Transverse colon (tissue), 4 donors: Measurements from ENCODE around the gene PDLIM1. TPM values are rescaled to one million over a fixed set of nuclear protein-coding genes. Genes with fewer than 3 reads are reported as not detected.

ENCODE experiments used
- DNase-seq: peaks from one replicate; pipeline ENCODE4 v3.0.0-alpha.2; 2019
- H3K27ac ChIP-seq, 4 donors: fragments of 200-600 bp; sonication (generic); 2 replicates each; pipeline ENCODE4 v1.5.1; 2016 to 2018; ENCODE audit warnings: inconsistent platforms in 4 of 4
- H3K27me3 ChIP-seq: fragments of 200-600 bp; sonication (generic); 2 replicates; pipeline ENCODE4 v1.5.1; 2017; ENCODE audit warnings: inconsistent platforms
- H3K36me3 ChIP-seq, 4 donors: fragments of 200-600 bp; sonication (generic); 2 replicates each; pipeline ENCODE4 v1.5.1; 2017 to 2019; ENCODE audit warnings: inconsistent platforms in 4 of 4
- H3K4me1 ChIP-seq, 4 donors: fragments of 200-600 bp; sonication (generic); 2 replicates each; pipeline ENCODE4 v1.5.1; 2017 to 2020; ENCODE audit warnings: inconsistent platforms in 4 of 4
- H3K4me3 ChIP-seq, 4 donors: fragments of 200-600 bp; sonication (generic); 1 replicate in 1 of 4; 2 replicates in 3 of 4; pipeline versions ENCODE4 v1.5.1 to v1.6.1; 2017 to 2019; ENCODE audit warnings: inconsistent platforms in 4 of 4
- H3K9me3 ChIP-seq, 2 donors: fragments of 200-600 bp; sonication (generic); 2 replicates each; pipeline ENCODE4 v1.5.1; 2017 to 2019; ENCODE audit warnings: inconsistent platforms in 2 of 2
- EP300 ChIP-seq: sonication (generic); formaldehyde crosslinking; IDR thresholded peaks from one replicate; pipeline ENCODE4 v1.6.1; 2017; ENCODE audit warnings: antibody characterized with exemption, low read depth
- POLR2A ChIP-seq: fragments of 450-650 bp; IDR thresholded peaks from one replicate; pipeline ENCODE4 v1.6.1; 2016; ENCODE audit warnings: antibody characterized with exemption, mild to moderate bottlenecking, moderate library complexity
- POLR2AphosphoS5 ChIP-seq, 3 donors: sonication (generic); formaldehyde crosslinking; IDR thresholded peaks; one replicate each; pipeline ENCODE4 v1.6.1; 2016; ENCODE audit warnings: antibody characterized with exemption in 3 of 3
- WGBS, 2 donors: methylation state at CpG; one replicate each; pipeline ENCODE4 v1.1.5; 2018; ENCODE audit warnings: low coverage in 1 of 2; 5-methylcytosine and 5-hydroxymethylcytosine counted together
- in situ Hi-C, 4 donors: fragments of 200-750 bp; cut with MboI; loops; one replicate each; pipeline versions ENCODE4 v1.15.0 to v1.15.1; 2017; ENCODE audit warnings: low sequenced_read_pairs in 3 of 4, low pct_ligation_motif_present in 1 of 4, low pct_unique_long_range_greater_than_20kb in 1 of 4
- intact Hi-C: fragments of 100-400 bp; cut with DNase I; formaldehyde crosslinking; loops from one replicate; pipeline ENCODE4 v1.15.1; 2023; ENCODE audit warnings: low total_unique reads
- total RNA-seq, 4 donors: library from RNA; depleted of rRNA; stranded (reverse); fragments of >200 nt; gene quantifications; one replicate each; pipeline ENCODE4 v1.1.0, GENCODE V29; 2016
- TF ChIP-seq, protein P1 (sequence below), 5 experiments: fragments of 200-600 bp in 3 of 5; fragments of 450-650 bp in 2 of 5; sonication (generic) in 3 of 5; IDR thresholded peaks; 1 replicate in 2 of 5; 2 replicates in 3 of 5; pipeline ENCODE4 v1.5.1; 2016 to 2017; ENCODE audit warnings: antibody characterized with exemption in 5 of 5, inconsistent platforms in 3 of 5, mild to moderate bottlenecking in 2 of 5, moderate library complexity in 1 of 5

The PDLIM1 gene
- total RNA-seq, 4 donors from 2014 or later, result 201 to 259 (median 225) TPM

DNA sequence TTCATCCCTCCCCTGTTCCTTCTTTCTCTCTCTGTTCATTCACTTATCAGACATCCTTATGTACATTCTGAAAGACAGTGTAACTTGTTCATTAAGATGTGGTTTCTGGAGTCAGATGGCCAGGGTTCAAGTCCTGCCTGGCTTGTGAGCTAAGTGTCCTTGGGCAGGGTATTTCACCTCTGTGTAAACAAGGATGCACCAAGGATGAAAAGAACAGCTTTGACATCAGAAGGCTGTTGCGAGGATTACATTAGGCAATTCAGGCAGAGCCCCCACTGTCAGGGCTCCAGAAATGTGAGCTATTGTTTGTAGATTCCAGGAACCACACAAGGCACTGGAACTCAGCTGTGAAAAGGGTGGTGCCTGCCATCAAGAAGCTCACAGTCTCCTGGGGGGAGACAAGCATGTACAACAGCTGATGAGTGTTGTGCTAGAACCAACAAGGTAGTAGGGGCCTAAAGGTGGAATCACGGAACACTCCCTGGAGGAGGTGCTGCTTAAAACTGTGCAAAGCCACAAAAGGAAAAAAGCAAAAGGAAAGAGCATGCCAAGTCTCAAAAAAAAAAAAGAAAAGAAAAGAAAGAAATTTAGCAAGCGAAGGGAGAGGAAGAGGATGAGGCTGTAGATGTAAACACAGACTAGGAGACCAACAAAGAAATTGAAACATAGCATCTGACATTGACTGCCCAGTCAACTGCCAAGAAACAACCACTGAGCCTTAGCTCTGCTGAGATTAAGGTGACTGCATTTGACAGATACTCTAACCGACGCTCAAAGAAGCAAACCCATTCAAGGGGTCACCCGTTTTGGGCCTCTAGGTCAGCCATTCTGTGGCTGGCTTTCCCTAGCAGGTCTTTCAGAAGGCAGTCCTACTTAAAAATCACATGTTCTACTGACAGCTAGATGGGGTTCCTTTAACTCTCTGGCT lies 12.5 kb downstream of the PDLIM1 start:
- intact Hi-C loops (no loop called here), in situ Hi-C loops (no loop called here)
- Histone ChIP-seq H3K4me3 (no peak overlapping the region), H3K36me3 (no peaks in the 10 kb centered on the region), H3K27me3 (no peaks in the 10 kb centered on the region), H3K27ac (peak overlapping the region; percentile 88 to 99 (median 91)), H3K9me3 (no peaks in the 10 kb centered on the region), H3K4me1 (peaks cover 66 to 100% (median 93%) of the 10 kb centered on the region in 4 donors)
- TF ChIP-seq POLR2AphosphoS5 (IDR thresholded peaks at IDR 0.05) (peak; percentile 23 to 74 (median 62)), POLR2A (no peak), EP300 (no peak)
- TF ChIP-seq, protein P1, sequence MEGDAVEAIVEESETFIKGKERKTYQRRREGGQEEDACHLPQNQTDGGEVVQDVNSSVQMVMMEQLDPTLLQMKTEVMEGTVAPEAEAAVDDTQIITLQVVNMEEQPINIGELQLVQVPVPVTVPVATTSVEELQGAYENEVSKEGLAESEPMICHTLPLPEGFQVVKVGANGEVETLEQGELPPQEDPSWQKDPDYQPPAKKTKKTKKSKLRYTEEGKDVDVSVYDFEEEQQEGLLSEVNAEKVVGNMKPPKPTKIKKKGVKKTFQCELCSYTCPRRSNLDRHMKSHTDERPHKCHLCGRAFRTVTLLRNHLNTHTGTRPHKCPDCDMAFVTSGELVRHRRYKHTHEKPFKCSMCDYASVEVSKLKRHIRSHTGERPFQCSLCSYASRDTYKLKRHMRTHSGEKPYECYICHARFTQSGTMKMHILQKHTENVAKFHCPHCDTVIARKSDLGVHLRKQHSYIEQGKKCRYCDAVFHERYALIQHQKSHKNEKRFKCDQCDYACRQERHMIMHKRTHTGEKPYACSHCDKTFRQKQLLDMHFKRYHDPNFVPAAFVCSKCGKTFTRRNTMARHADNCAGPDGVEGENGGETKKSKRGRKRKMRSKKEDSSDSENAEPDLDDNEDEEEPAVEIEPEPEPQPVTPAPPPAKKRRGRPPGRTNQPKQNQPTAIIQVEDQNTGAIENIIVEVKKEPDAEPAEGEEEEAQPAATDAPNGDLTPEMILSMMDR (IDR thresholded peaks at IDR 0.05), result no peak
- DNase-seq, result no peak
- 69 to 100% methylated on average over 1 to 6 of the region's 6 CpGs for WGBS, 2 donors

DNA sequence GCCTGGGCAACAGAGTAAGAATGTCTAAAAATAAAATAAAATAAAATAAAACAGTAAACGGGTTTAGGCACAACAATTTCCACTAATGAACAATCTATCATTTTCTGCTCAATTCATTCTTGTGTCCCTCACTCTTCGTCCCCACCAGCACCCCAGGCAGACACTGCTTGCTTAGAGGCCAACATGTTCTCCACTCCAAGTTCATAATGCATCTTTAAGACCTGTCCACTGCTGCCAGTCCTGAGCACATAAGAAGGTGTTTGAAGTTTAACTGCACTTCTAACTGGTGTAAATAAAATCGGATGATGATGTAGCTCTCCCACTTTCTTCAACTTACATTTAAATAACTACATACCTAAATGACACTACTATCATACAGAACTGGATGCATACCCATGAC lies 13.2 kb downstream of the PDLIM1 start:
- H3K27ac ChIP-seq, result peak overlapping the region; percentile 88 to 99 (median 91)
- no peaks in the 10 kb centered on the region for H3K9me3 ChIP-seq
- TF ChIP-seq, protein P1 (IDR thresholded peaks at IDR 0.05), result no peak
- peaks cover 73 to 100% (median 92%) of the 10 kb centered on the region in 4 donors for H3K4me1 ChIP-seq
- H3K4me3 ChIP-seq, result no peak overlapping the region
- H3K27me3 ChIP-seq, result no peaks in the 10 kb centered on the region
- no peaks in the 10 kb centered on the region for H3K36me3 ChIP-seq
- intact Hi-C loops, result no loop called here
- in situ Hi-C loops, result no loop called here
- no peak for DNase-seq
- WGBS, 2 donors, result 58 to 63% methylated on average over 3 of the region's 3 CpGs

DNA sequence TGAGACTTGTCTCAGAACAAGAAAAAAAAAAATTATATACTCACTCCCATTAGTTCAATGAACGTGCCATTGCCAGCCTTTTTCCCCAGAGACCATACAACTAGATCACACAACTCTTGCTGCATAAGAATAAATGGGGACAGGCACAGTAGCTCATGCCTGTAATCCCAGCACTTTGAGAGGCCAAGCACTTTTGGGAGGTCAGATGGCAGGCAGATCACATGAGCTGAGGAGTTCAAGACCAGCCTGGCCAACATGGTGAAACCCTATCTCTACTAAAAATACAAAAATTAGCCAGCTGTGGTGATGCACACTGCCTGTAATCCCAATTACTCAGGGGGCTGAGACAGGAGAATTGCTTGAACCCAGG lies 13.6 kb downstream of the PDLIM1 start:
- 20 to 43% methylated on average over 1 of the region's 1 CpG for WGBS, 2 donors
- H3K27me3 ChIP-seq, result no peaks in the 10 kb centered on the region
- H3K36me3 ChIP-seq, result no peaks in the 10 kb centered on the region
- no peak for TF ChIP-seq POLR2AphosphoS5 (IDR thresholded peaks at IDR 0.05)
- no peak for TF ChIP-seq EP300
- TF ChIP-seq, protein P1 (IDR thresholded peaks at IDR 0.05), result no peak
- TF ChIP-seq POLR2A, result no peak
- no peaks in the 10 kb centered on the region for H3K9me3 ChIP-seq
- no peak for DNase-seq
- in situ Hi-C loops, result no loop called here
- intact Hi-C loops, result no loop called here
- H3K4me3 ChIP-seq, result no peak overlapping the region
- H3K4me1 ChIP-seq, result peaks cover 73 to 100% (median 92%) of the 10 kb centered on the region in 4 donors
- peak overlapping the region; percentile 88 to 99 (median 91) for H3K27ac ChIP-seq

DNA sequence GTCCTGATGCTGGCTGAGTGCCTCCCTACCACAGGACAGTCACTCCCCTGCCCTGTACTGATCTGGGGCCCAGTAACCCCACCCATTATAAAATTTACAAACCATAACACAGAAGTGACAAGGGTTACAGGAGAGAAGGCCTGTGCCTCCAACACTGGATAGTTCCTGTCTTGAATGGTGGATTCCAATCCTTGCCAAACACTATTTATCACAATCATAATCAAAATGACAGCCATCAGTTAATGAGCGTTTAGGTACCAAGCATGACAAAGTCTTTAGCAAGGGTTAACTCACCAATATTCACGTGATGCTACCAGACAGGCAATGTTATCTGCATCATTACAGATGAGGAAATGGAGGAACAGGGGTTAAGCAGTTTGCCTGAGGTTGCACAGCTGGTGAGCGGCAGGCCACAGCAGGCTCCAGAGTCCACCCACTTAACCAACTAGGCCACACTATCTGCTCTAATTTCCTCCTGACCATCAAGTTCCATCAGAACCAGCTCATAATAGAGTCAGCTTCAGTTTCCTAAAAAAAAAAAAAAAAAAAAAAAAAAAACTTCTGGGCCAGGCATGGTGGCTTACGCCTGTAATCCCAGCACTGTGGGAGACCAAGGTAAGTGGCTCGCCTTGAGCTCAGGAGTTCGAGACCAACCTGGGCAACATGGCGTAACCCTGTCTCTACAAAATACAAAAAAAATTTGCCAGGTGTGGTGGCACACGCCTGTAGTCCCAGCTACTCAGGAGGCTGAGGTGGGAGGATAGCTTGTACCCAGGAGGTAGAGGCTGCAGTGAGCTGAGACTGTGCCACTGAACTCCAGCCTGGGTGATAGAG lies 14.2 kb downstream of the PDLIM1 start:
- WGBS, 2 donors, result 65% methylated on average over 8 of the region's 8 CpGs; no CpG with 5 or more reads in 1 of the 2 donors
- no peaks in the 10 kb centered on the region for H3K27me3 ChIP-seq
- in situ Hi-C loops (no loop called here), intact Hi-C loops (no loop called here)
- no peaks in the 10 kb centered on the region for H3K36me3 ChIP-seq
- H3K9me3 ChIP-seq, result no peaks in the 10 kb centered on the region
- H3K27ac ChIP-seq, result peak overlapping the region; percentile 88 to 99 (median 91)
- TF ChIP-seq, protein P1 (IDR thresholded peaks at IDR 0.05), result no peak
- TF ChIP-seq POLR2A (peak; percentile 52), POLR2AphosphoS5 (IDR thresholded peaks at IDR 0.05) (peak in 1 of 3 donors; percentile 55)
- H3K4me1 ChIP-seq, result peaks cover 77 to 100% (median 87%) of the 10 kb centered on the region in 4 donors
- peak; percentile 73 for DNase-seq
- H3K4me3 ChIP-seq, result no peak overlapping the region
